Uterus (tissue), 4 donors: ENCODE results near the gene MID1. TPM values are rescaled to one million over a fixed set of nuclear protein-coding genes. Genes with fewer than 3 reads are reported as not detected.

Source experiments
- DNase-seq, 2 donors: peaks; one replicate each; pipeline ENCODE4 v3.0.0-alpha.2; 2019 to 2020
- H3K27ac ChIP-seq, 2 donors: fragments of 200-600 bp; sonication (generic); 1 replicate in 1 of 2; 2 replicates in 1 of 2; pipeline ENCODE4 v1.5.1; 2016 to 2018
- H3K27me3 ChIP-seq, 2 donors: fragments of 200-600 bp; sonication (generic); one replicate each; pipeline ENCODE4 v1.5.1; 2018 to 2019; ENCODE audit warnings: control low read depth in 1 of 2
- H3K36me3 ChIP-seq, 2 donors: fragments of 200-600 bp; sonication (generic); one replicate each; pipeline ENCODE4 v1.5.1; 2019; ENCODE audit warnings: control low read depth in 1 of 2
- H3K4me1 ChIP-seq, 2 donors: fragments of 200-600 bp; sonication (generic); one replicate each; pipeline ENCODE4 v1.5.1; 2018 to 2019; ENCODE audit warnings: control low read depth in 1 of 2
- H3K4me3 ChIP-seq, 2 donors: fragments of 200-600 bp; sonication (generic); 1 replicate in 1 of 2; 2 replicates in 1 of 2; pipeline ENCODE4 v1.5.1; 2018 to 2019; ENCODE audit warnings: mild to moderate bottlenecking in 1 of 2
- H3K9me3 ChIP-seq, 2 donors: fragments of 200-600 bp; sonication (generic); one replicate each; pipeline ENCODE4 v1.5.1; 2019; ENCODE audit warnings: control low read depth in 1 of 2
- CTCF ChIP-seq, 4 experiments: fragments of 200-600 bp in 2 of 4; fragments of 450-650 bp in 2 of 4; sonication (generic) in 2 of 4; IDR thresholded peaks; one replicate each; pipeline ENCODE4 v1.5.1; 2016 to 2019; ENCODE audit warnings: antibody characterized with exemption in 4 of 4, mild to moderate bottlenecking in 2 of 4, moderate library complexity in 1 of 4
- POLR2A ChIP-seq, 2 donors: fragments of 450-650 bp; IDR thresholded peaks; one replicate each; pipeline ENCODE4 v1.6.1; 2016; ENCODE audit warnings: antibody characterized with exemption in 2 of 2, mild to moderate bottlenecking in 1 of 2, moderate library complexity in 1 of 2
- intact Hi-C: fragments of 100-400 bp; cut with DNase I; formaldehyde crosslinking; loops from one replicate; pipeline ENCODE4 v1.15.1; 2023; ENCODE audit warnings: low total_unique reads
- total RNA-seq, 4 donors: library from RNA; depleted of rRNA in 3 of 4; stranded (reverse); fragments of >200 nt in 3 of 4; gene quantifications; one replicate each; pipeline versions ENCODE4 v1.1.0 to v1.2.4, GENCODE V29; 2014 to 2023
- donor health status: DM: yes; HTN: yes; CAD: no.

The MID1 gene
- total RNA-seq, 4 donors from 2014 or later = 9.1 to 29.2 (median 18.8) TPM

DNA sequence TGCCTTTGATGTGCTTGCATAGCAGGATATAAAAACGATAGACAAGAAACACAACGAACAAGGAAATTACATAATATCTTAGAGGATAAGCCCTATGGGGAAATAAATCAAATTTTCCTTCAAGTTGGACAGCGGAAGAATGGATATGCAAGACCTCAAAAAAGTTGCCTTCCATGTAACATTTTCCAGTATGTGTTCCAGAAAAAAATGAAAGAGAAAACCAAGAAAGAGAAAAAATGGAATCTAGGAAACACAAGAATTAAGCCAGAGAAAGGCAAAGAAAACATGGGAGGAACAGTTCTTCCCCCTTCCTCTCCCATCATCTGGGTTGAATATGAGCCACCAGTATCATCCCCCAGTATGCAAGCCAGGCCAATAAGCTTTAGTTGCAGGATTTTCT is 34.6 kb upstream of the MID1 start:
- intact Hi-C loops = no loop called here
- DNase-seq = no peak
- H3K9me3 ChIP-seq = no peaks in the 10 kb centered on the region
- H3K4me1 ChIP-seq = no peaks in the 10 kb centered on the region
- H3K4me3 ChIP-seq = no peak overlapping the region
- no peak for TF ChIP-seq POLR2A (IDR thresholded peaks at IDR 0.05)
- TF ChIP-seq CTCF (IDR thresholded peaks at IDR 0.05) = no peak
- no peak overlapping the region for H3K27ac ChIP-seq
- no peaks in the 10 kb centered on the region for H3K36me3 ChIP-seq
- no peaks in the 10 kb centered on the region for H3K27me3 ChIP-seq

DNA sequence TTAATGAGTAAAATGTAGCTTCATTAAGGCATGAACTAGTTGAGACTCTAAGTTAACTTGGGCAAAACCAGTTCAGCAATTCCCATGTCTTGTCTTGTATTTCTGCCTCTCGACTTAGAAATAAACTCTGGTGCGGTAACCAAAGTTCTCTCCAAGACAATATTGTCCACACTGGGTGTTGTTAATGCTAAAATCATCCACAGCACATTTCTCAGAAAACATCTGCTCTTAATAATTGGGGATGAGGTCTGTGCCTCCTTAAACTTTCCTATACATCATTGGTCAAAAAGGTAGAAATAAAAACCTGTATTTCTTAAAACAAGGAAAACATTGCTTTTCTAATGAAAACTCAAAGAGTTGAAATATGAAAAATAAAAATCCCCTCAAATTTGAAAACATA is 32.9 kb upstream of the MID1 start:
- Histone ChIP-seq H3K27ac (no peak overlapping the region), H3K27me3 (no peaks in the 10 kb centered on the region), H3K4me1 (no peaks in the 10 kb centered on the region), H3K9me3 (no peaks in the 10 kb centered on the region), H3K4me3 (no peak overlapping the region), H3K36me3 (no peaks in the 10 kb centered on the region)
- intact Hi-C loops = no loop called here
- no peak for DNase-seq
- TF ChIP-seq CTCF (IDR thresholded peaks at IDR 0.05) (no peak), POLR2A (IDR thresholded peaks at IDR 0.05) (no peak)

DNA sequence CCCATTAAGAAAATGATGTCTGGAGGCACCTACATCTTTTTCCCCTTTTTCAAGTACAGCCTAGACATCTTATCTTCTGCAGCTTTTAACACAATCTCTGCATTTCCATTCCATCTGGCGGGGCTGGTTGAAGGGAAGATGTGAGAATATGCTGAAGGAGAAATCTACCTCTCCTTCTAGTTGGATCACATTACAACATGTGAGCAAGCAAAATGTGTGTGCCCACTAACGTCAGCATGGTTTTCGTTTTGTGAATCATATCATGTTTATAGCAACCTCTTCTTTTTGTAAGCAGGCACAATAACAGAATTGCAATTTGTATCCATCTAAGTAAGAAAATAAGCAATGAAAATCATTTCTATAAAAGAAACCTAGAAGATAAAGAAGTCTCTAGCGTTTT is 28.9 kb upstream of the MID1 start:
- Histone ChIP-seq H3K4me3 (no peak overlapping the region), H3K4me1 (no peaks in the 10 kb centered on the region), H3K27me3 (no peaks in the 10 kb centered on the region), H3K36me3 (no peaks in the 10 kb centered on the region), H3K9me3 (no peaks in the 10 kb centered on the region), H3K27ac (no peak overlapping the region)
- DNase-seq = no peak
- intact Hi-C loops = no loop called here
- TF ChIP-seq POLR2A (IDR thresholded peaks at IDR 0.05) (no peak), CTCF (IDR thresholded peaks at IDR 0.05) (no peak)

DNA sequence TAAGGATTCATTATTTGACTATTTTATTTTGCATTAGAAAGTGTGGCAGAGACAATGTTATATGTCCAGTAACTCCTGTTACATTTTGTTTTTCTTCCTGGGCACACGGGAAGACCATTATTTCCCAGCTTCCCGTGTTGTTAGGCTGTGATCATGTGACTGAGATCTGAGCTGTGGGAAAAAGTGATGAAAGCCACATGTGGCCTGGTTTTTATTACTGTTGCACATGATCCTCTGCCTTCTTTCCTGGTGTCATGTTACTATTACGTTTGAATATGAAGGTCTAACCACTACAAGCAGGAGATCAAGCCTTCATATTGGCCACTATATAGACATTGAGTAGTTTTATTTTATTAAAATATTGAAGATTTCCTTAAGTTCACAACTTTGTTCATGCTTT is 28.2 kb upstream of the MID1 start:
- H3K27ac ChIP-seq = no peak overlapping the region
- H3K9me3 ChIP-seq = no peaks in the 10 kb centered on the region
- intact Hi-C loops = no loop called here
- no peak for TF ChIP-seq POLR2A (IDR thresholded peaks at IDR 0.05)
- TF ChIP-seq CTCF (IDR thresholded peaks at IDR 0.05) = no peak
- no peaks in the 10 kb centered on the region for H3K27me3 ChIP-seq
- H3K36me3 ChIP-seq = no peaks in the 10 kb centered on the region
- no peaks in the 10 kb centered on the region for H3K4me1 ChIP-seq
- no peak for DNase-seq
- no peak overlapping the region for H3K4me3 ChIP-seq

GRCh38 chrX:10636851-10637250 is 16.5 kb upstream of the MID1 start:
- Histone ChIP-seq H3K9me3 (no peaks in the 10 kb centered on the region), H3K4me1 (no peaks in the 10 kb centered on the region), H3K4me3 (no peak overlapping the region), H3K27ac (no peak overlapping the region), H3K27me3 (no peaks in the 10 kb centered on the region), H3K36me3 (no peaks in the 10 kb centered on the region)
- no peak for DNase-seq
- TF ChIP-seq POLR2A (IDR thresholded peaks at IDR 0.05) = no peak
- no peak for TF ChIP-seq CTCF (IDR thresholded peaks at IDR 0.05)
- intact Hi-C loops = no loop called here
